WTC11 (cell line): Measurements from ENCODE around the gene POC5. TPM values are rescaled to one million over a fixed set of nuclear protein-coding genes. Genes with fewer than 3 reads are reported as not detected.

Experiments used
- ATAC-seq: fragments of 200-7000 bp; cut with Tn5 transposase; 2 replicates; pipeline ENCODE4 v1.10.0; 2021; ENCODE audit warnings: mild to moderate bottlenecking, moderate library complexity
- CTCF ChIA-PET: fragments of 300-600 bp; sonication (Branson Sonifier 250); formaldehyde crosslinking; loops from one replicate; lab custom pipeline; 2021; ENCODE audit warnings: antibody characterized with exemption; lab: Charles Lee
- POLR2A ChIA-PET: fragments of 350-600 bp; sonication (Branson Sonifier 250); formaldehyde crosslinking; loops from one replicate; lab custom pipeline; 2021; ENCODE audit warnings: antibody characterized with exemption; lab: Charles Lee
- DNase-seq: peaks from one replicate; pipeline ENCODE4 v3.0.0; 2021; ENCODE audit warnings: low spot score
- H3K27ac Mint-ChIP-seq: 2 replicates; pipeline ENCODE4 v1.8.0; 2021; ENCODE audit warnings: mixed read lengths
- H3K27me3 Mint-ChIP-seq: 2 replicates; pipeline ENCODE4 v1.8.0; 2021; ENCODE audit warnings: low read depth, mild to moderate bottlenecking, moderate library complexity, mixed read lengths
- H3K36me3 Mint-ChIP-seq: 2 replicates; pipeline ENCODE4 v1.8.0; 2021; ENCODE audit warnings: mixed read lengths
- H3K4me1 Mint-ChIP-seq: 2 replicates; pipeline ENCODE4 v1.8.0; 2022; ENCODE audit warnings: mixed read lengths
- H3K4me3 Mint-ChIP-seq: 2 replicates; pipeline ENCODE4 v1.8.0; 2021; ENCODE audit warnings: mild to moderate bottlenecking, moderate library complexity, mixed read lengths
- H3K9me3 Mint-ChIP-seq: 2 replicates; pipeline ENCODE4 v1.8.0; 2021; ENCODE audit warnings: mixed read lengths
- CREB1 ChIP-seq: sonication (generic); formaldehyde crosslinking; IDR thresholded peaks from 2 replicates; pipeline ENCODE4 v1.8.0; 2023; ENCODE audit warnings: mild to moderate bottlenecking, missing genetic modification reagents
- ESRRA ChIP-seq: sonication (generic); formaldehyde crosslinking; IDR thresholded peaks from 2 replicates; pipeline ENCODE4 v1.8.1; 2022; ENCODE audit warnings: mild to moderate bottlenecking, missing genetic modification reagents, borderline replicate concordance
- FOXK1 ChIP-seq: sonication (generic); formaldehyde crosslinking; IDR thresholded peaks from 2 replicates; pipeline ENCODE4 v1.8.0; 2022; ENCODE audit warnings: mild to moderate bottlenecking, moderate library complexity, missing genetic modification reagents
- MLX ChIP-seq: sonication (generic); formaldehyde crosslinking; IDR thresholded peaks from 2 replicates; pipeline ENCODE4 v1.8.1; 2023; ENCODE audit warnings: mild to moderate bottlenecking, missing genetic modification reagents, moderate library complexity
- MXD4 ChIP-seq: fragments of 250-450 bp; sonication (Bioruptor Pico); IDR thresholded peaks from 2 replicates; pipeline ENCODE4 v1.8.0; 2021; ENCODE audit warnings: mild to moderate bottlenecking, moderate library complexity, borderline replicate concordance
- NFATC4 ChIP-seq: fragments of 250-450 bp; sonication (Bioruptor Pico); IDR thresholded peaks from 2 replicates; pipeline ENCODE4 v1.9.0; 2021; ENCODE audit warnings: mild to moderate bottlenecking
- OVOL2 ChIP-seq: fragments of 250-450 bp; sonication (Bioruptor Pico); IDR thresholded peaks from 2 replicates; pipeline ENCODE4 v1.9.0; 2021; ENCODE audit warnings: mild to moderate bottlenecking, borderline replicate concordance
- RELA ChIP-seq: sonication (generic); formaldehyde crosslinking; IDR thresholded peaks from 2 replicates; pipeline ENCODE4 v1.8.1; 2022; ENCODE audit warnings: missing genetic modification reagents, mild to moderate bottlenecking, borderline replicate concordance
- SMAD3 ChIP-seq: sonication (generic); formaldehyde crosslinking; IDR thresholded peaks from 2 replicates; pipeline ENCODE4 v1.8.0; 2022; ENCODE audit warnings: missing genetic modification reagents, mild to moderate bottlenecking, borderline replicate concordance
- ZNF121 ChIP-seq: sonication (generic); formaldehyde crosslinking; IDR thresholded peaks from 2 replicates; pipeline ENCODE4 v1.8.0; 2023; ENCODE audit warnings: missing genetic modification reagents
- ZNF138 ChIP-seq: sonication (generic); formaldehyde crosslinking; conservative IDR thresholded peaks from 2 replicates; pipeline ENCODE4 v1.8.1; 2022; ENCODE audit warnings: mild to moderate bottlenecking, moderate library complexity, missing genetic modification reagents
- ZNF232 ChIP-seq: sonication (generic); formaldehyde crosslinking; IDR thresholded peaks from 2 replicates; pipeline ENCODE4 v1.8.0; 2022; ENCODE audit warnings: mild to moderate bottlenecking, missing genetic modification reagents
- ZNF263 ChIP-seq: sonication (generic); formaldehyde crosslinking; IDR thresholded peaks from 2 replicates; pipeline ENCODE4 v1.8.1; 2022; ENCODE audit warnings: low read depth, mild to moderate bottlenecking, moderate library complexity, missing genetic modification reagents
- ZNF423 ChIP-seq: fragments of 250-450 bp; sonication (Bioruptor Pico); IDR thresholded peaks from 2 replicates; pipeline ENCODE4 v2.1.2; 2022; ENCODE audit warnings: mild to moderate bottlenecking, moderate library complexity
- total RNA-seq: library from RNA; stranded (reverse); gene quantifications from 3 replicates; pipeline ENCODE4 v1.2.3, GENCODE V29; 2021
- TF ChIP-seq, protein P1 (sequence below): fragments of 250-450 bp; sonication (Bioruptor Pico); IDR thresholded peaks from 2 replicates; pipeline ENCODE4 v2.1.2; 2022; ENCODE audit warnings: mild to moderate bottlenecking, moderate library complexity
- TF ChIP-seq, protein P2 (sequence below): fragments of 250-450 bp; sonication (Bioruptor Pico); IDR thresholded peaks from 2 replicates; pipeline ENCODE4 v1.9.0; 2021; ENCODE audit warnings: mild to moderate bottlenecking
- TF ChIP-seq, protein P3 (sequence below): fragments of 250-450 bp; sonication (Bioruptor Pico); conservative IDR thresholded peaks from 2 replicates; pipeline ENCODE4 v1.9.0; 2021; ENCODE audit warnings: mild to moderate bottlenecking
- TF ChIP-seq, protein P4 (sequence below): fragments of 250-450 bp; sonication (Bioruptor Pico); IDR thresholded peaks from 2 replicates; pipeline ENCODE4 v1.8.0; 2021; ENCODE audit warnings: mild to moderate bottlenecking
- TF ChIP-seq, protein P5 (sequence below): sonication (generic); formaldehyde crosslinking; IDR thresholded peaks from 2 replicates; pipeline ENCODE4 v1.8.1; 2022; ENCODE audit warnings: low read depth, missing genetic modification reagents, borderline replicate concordance
- TF ChIP-seq, protein P6 (sequence below): sonication (generic); formaldehyde crosslinking; IDR thresholded peaks from 2 replicates; pipeline ENCODE4 v1.8.1; 2023; ENCODE audit warnings: mild to moderate bottlenecking, missing genetic modification reagents, borderline replicate concordance

POC5 gene
- total RNA-seq, 1 experiment from 2014 or later = 13.4 TPM

- TF ChIP-seq, protein P1, sequence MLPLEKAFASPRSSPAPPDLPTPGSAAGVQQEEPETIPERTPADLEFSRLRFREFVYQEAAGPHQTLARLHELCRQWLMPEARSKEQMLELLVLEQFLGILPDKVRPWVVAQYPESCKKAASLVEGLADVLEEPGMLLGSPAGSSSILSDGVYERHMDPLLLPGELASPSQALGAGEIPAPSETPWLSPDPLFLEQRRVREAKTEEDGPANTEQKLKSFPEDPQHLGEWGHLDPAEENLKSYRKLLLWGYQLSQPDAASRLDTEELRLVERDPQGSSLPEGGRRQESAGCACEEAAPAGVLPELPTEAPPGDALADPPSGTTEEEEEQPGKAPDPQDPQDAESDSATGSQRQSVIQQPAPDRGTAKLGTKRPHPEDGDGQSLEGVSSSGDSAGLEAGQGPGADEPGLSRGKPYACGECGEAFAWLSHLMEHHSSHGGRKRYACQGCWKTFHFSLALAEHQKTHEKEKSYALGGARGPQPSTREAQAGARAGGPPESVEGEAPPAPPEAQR (CRISPR knock-in tag) = no peak
- no peak for TF ChIP-seq ZNF263 (CRISPR knock-in tag)
Observed at GRCh38 chr5:75716715-75717081, 539 bp downstream of the POC5 start (continued).

DNA sequence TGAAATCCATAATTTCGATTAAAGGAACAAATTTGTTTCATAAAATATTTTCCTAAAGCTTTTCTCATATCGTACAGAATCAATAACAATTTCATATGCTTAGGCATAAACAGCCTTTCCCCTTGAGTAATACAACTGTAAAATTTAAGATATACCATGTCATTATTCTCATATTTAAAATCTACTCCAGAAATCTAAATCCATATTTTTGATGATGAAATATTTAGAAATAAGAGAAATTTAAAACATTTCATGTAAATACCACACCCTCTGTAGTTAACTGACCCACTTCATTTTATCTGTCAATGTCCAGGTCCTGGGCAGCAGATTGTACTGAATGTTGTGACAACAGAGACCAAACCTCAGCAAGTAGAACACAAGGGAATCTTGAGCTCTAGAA, 5.1 kb downstream of the POC5 start:
- peaks cover 8% of the 10 kb centered on the region for H3K36me3 Mint-ChIP-seq
- ChIA-PET CTCF (no interaction called here), POLR2A (no interaction called here)
- TF ChIP-seq ZNF423 (no peak), MLX (CRISPR knock-in tag) (no peak), CREB1 (no peak), RELA (CRISPR knock-in tag) (no peak), FOXK1 (no peak), NFATC4 (CRISPR knock-in tag) (no peak)
- TF ChIP-seq, protein P2, sequence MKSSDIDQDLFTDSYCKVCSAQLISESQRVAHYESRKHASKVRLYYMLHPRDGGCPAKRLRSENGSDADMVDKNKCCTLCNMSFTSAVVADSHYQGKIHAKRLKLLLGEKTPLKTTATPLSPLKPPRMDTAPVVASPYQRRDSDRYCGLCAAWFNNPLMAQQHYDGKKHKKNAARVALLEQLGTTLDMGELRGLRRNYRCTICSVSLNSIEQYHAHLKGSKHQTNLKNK (CRISPR knock-in tag) = no peak
- H3K4me1 Mint-ChIP-seq = peaks cover 12% of the 10 kb centered on the region
- no peak for ATAC-seq
- no peaks in the 10 kb centered on the region for H3K9me3 Mint-ChIP-seq
- H3K27ac Mint-ChIP-seq = no peak overlapping the region
- no peak for DNase-seq
- no peaks in the 10 kb centered on the region for H3K27me3 Mint-ChIP-seq
- no peak overlapping the region for H3K4me3 Mint-ChIP-seq

DNA sequence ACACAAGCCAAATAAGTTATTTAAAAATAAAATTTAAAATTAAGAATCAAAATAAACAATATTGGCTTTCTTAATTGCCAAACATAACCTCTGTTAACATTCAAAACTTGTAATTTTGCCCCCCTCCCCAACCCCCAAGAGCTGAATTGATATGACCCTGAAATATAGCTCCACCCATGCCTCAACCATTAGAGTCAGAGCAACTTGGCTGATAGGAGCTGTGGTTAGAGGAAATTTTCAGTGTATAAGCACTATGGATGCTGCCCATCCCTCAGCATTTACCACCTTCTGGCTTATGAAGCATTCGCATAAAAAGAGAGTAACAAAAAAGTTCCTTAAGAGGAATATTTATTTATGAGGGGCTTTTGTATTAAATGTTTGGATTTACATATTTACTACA, 6.1 kb downstream of the POC5 start:
- POLR2A ChIA-PET = no interaction called here
- TF ChIP-seq SMAD3 (CRISPR knock-in tag) = no peak
- TF ChIP-seq, protein P2 (CRISPR knock-in tag) = no peak
- no peak for TF ChIP-seq ZNF121 (CRISPR knock-in tag)
- TF ChIP-seq, protein P3, sequence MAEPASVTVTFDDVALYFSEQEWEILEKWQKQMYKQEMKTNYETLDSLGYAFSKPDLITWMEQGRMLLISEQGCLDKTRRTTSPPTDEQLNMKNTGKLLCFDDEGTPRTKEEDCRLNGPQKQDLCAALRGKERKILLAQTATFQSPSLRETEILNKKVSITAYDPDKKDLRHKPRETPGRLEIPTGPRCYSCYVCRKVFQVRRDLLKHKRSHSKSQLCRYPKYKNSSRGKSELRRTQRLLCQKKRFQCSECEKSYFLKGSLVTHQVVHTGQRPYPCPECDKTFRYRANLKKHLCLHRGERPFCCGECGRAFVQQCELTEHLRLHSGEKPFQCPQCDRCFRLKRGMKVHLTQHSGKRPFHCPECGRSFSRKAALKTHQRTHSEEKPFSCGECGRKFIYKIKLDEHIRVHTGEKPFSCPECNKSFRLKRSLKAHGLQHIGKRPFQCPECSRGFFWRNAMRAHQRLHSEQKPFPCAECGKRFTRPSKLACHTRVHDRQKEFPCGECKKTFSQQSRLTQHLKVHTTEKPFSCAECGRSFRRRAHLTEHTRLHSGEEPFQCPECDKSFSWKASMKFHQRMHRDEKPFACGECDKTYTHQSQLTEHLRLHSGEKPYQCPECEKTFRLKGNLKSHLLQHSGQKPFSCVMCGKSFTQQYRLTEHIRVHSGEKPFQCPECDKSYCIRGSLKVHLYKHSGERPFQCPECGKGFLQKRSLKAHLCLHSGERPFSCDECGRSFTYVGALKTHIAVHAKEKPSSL (CRISPR knock-in tag) = no peak
- TF ChIP-seq, protein P4, sequence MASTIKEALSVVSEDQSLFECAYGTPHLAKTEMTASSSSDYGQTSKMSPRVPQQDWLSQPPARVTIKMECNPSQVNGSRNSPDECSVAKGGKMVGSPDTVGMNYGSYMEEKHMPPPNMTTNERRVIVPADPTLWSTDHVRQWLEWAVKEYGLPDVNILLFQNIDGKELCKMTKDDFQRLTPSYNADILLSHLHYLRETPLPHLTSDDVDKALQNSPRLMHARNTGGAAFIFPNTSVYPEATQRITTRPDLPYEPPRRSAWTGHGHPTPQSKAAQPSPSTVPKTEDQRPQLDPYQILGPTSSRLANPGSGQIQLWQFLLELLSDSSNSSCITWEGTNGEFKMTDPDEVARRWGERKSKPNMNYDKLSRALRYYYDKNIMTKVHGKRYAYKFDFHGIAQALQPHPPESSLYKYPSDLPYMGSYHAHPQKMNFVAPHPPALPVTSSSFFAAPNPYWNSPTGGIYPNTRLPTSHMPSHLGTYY = no peak
- Mint-ChIP-seq H3K27ac (no peak overlapping the region), H3K9me3 (no peaks in the 10 kb centered on the region), H3K4me3 (no peak overlapping the region), H3K4me1 (peaks cover 7% of the 10 kb centered on the region), H3K27me3 (no peaks in the 10 kb centered on the region), H3K36me3 (peaks cover 8% of the 10 kb centered on the region)
- CTCF ChIA-PET = no interaction called here
- ATAC-seq (no peak), DNase-seq (no peak)

GRCh38 chr5:75710637-75711036, 6.6 kb downstream of the POC5 start:
- Mint-ChIP-seq H3K27me3 (no peaks in the 10 kb centered on the region), H3K36me3 (peaks cover 8% of the 10 kb centered on the region), H3K4me1 (peaks cover 2% of the 10 kb centered on the region), H3K27ac (no peak overlapping the region), H3K9me3 (no peaks in the 10 kb centered on the region), H3K4me3 (no peak overlapping the region)
- ATAC-seq (no peak), DNase-seq (no peak)
- CTCF ChIA-PET = no interaction called here
- POLR2A ChIA-PET = no interaction called here
- no peak for TF ChIP-seq ZNF232 (CRISPR knock-in tag)
- TF ChIP-seq, protein P5, sequence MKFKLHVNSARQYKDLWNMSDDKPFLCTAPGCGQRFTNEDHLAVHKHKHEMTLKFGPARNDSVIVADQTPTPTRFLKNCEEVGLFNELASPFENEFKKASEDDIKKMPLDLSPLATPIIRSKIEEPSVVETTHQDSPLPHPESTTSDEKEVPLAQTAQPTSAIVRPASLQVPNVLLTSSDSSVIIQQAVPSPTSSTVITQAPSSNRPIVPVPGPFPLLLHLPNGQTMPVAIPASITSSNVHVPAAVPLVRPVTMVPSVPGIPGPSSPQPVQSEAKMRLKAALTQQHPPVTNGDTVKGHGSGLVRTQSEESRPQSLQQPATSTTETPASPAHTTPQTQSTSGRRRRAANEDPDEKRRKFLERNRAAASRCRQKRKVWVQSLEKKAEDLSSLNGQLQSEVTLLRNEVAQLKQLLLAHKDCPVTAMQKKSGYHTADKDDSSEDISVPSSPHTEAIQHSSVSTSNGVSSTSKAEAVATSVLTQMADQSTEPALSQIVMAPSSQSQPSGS = no peak
- no peak for TF ChIP-seq ESRRA (CRISPR knock-in tag)
- TF ChIP-seq, protein P6, sequence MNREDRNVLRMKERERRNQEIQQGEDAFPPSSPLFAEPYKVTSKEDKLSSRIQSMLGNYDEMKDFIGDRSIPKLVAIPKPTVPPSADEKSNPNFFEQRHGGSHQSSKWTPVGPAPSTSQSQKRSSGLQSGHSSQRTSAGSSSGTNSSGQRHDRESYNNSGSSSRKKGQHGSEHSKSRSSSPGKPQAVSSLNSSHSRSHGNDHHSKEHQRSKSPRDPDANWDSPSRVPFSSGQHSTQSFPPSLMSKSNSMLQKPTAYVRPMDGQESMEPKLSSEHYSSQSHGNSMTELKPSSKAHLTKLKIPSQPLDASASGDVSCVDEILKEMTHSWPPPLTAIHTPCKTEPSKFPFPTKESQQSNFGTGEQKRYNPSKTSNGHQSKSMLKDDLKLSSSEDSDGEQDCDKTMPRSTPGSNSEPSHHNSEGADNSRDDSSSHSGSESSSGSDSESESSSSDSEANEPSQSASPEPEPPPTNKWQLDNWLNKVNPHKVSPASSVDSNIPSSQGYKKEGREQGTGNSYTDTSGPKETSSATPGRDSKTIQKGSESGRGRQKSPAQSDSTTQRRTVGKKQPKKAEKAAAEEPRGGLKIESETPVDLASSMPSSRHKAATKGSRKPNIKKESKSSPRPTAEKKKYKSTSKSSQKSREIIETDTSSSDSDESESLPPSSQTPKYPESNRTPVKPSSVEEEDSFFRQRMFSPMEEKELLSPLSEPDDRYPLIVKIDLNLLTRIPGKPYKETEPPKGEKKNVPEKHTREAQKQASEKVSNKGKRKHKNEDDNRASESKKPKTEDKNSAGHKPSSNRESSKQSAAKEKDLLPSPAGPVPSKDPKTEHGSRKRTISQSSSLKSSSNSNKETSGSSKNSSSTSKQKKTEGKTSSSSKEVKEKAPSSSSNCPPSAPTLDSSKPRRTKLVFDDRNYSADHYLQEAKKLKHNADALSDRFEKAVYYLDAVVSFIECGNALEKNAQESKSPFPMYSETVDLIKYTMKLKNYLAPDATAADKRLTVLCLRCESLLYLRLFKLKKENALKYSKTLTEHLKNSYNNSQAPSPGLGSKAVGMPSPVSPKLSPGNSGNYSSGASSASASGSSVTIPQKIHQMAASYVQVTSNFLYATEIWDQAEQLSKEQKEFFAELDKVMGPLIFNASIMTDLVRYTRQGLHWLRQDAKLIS (CRISPR knock-in tag) = no peak
- no peak for TF ChIP-seq MXD4 (CRISPR knock-in tag)
- no peak for TF ChIP-seq OVOL2 (CRISPR knock-in tag)
- TF ChIP-seq ZNF138 (CRISPR knock-in tag) = no peak
